Activated CD8-positive, alpha-beta memory T cell treated with anti-CD3 and anti-CD28 coated beads, Interleukin-2, amount 50 U/mL, for 24 hours (primary cell): ENCODE measurements around the gene ZIC2.

Experiments
- DNase-seq: peaks from one replicate; pipeline ENCODE4 v3.0.0-alpha.2; 2020; ENCODE audit errors: extremely low read depth

ZIC2 gene

GRCh38 chr13:99985886-99986527 is 4.4 kb downstream of the ZIC2 start:
- DNase-seq = no peak

GRCh38 chr13:99986741-99987140 is 5.2 kb downstream of the ZIC2 start:
- DNase-seq = no peak

GRCh38 chr13:99987154-99988019 is 5.8 kb downstream of the ZIC2 start:
- DNase-seq = no peak

- no peak for DNase-seq
These were observed 7.1 kb downstream of the ZIC2 start for GRCh38 chr13:99988529-99989275.

- no peak for DNase-seq
These were observed 7.9 kb downstream of the ZIC2 start for GRCh38 chr13:99989276-99990125.

- DNase-seq = no peak
These were observed 8.8 kb downstream of the ZIC2 start for GRCh38 chr13:99990126-99990977.

- no peak for DNase-seq
These were observed 9.6 kb downstream of the ZIC2 start for GRCh38 chr13:99991013-99991827.

GRCh38 chr13:99991828-99992775 is 10.5 kb downstream of the ZIC2 start:
- no peak for DNase-seq

GRCh38 chr13:99992949-99993351 is 11.4 kb downstream of the ZIC2 start:
- DNase-seq = no peak

GRCh38 chr13:99993660-99994637 is 12.4 kb downstream of the ZIC2 start:
- no peak for DNase-seq

- no peak for DNase-seq
These were observed 13.0 kb downstream of the ZIC2 start for GRCh38 chr13:99994638-99995020.

- no peak for DNase-seq
These were observed 13.6 kb downstream of the ZIC2 start for GRCh38 chr13:99995104-99995588.

GRCh38 chr13:99995589-99996380 is 14.2 kb downstream of the ZIC2 start:
- no peak for DNase-seq

- DNase-seq = no peak
These were observed 14.9 kb downstream of the ZIC2 start for GRCh38 chr13:99996381-99996973.

- no peak for DNase-seq
These were observed 16.2 kb downstream of the ZIC2 start for GRCh38 chr13:99997702-99998214.

GRCh38 chr13:99998261-99998660 is 16.7 kb downstream of the ZIC2 start:
- no peak for DNase-seq
